ENCODE results near the gene NTF3.

DNA sequence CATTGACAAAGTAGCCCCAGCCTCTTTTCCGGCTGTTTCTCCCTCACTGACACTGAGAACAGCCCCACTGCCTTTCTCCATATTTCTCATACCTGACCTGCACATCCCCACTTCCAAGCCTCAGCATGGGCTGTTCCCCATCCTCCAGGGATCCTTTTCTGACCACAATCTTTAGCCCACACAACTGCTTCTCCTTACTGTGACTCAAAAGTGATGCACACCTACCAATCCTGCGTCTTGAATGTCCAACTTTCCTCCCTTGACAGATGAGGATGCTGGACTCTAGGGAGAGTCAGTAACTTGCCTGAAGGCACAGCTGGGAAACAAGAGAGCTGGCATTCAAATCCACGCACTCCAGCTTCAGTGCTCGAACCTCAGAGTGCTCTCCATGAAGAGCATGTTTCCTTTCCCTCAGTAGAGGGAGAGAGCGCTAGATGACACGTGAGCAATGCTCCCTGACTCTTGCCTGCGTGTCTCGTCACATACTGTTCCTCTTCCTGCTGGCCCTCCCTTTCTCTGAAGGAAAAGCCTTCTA, 75.6 kb downstream of the NTF3 start:
- TF ChIP-seq, protein P1, sequence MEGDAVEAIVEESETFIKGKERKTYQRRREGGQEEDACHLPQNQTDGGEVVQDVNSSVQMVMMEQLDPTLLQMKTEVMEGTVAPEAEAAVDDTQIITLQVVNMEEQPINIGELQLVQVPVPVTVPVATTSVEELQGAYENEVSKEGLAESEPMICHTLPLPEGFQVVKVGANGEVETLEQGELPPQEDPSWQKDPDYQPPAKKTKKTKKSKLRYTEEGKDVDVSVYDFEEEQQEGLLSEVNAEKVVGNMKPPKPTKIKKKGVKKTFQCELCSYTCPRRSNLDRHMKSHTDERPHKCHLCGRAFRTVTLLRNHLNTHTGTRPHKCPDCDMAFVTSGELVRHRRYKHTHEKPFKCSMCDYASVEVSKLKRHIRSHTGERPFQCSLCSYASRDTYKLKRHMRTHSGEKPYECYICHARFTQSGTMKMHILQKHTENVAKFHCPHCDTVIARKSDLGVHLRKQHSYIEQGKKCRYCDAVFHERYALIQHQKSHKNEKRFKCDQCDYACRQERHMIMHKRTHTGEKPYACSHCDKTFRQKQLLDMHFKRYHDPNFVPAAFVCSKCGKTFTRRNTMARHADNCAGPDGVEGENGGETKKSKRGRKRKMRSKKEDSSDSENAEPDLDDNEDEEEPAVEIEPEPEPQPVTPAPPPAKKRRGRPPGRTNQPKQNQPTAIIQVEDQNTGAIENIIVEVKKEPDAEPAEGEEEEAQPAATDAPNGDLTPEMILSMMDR (IDR thresholded peaks at IDR 0.05; ENCODE audit: low read depth, low read length) = no peak
- no peak for TF ChIP-seq EZH2phosphoT487 (IDR thresholded peaks at IDR 0.05; ENCODE audit: low read depth)
